ENCODE data around the gene RPL9. TPM values are rescaled to one million over a fixed set of nuclear protein-coding genes. Genes with fewer than 3 reads are reported as not detected.
"Not testable (repeated sequence)": the region's sequence is repeated elsewhere in the genome, so short reads cannot be mapped to it uniquely, and the experiment has no call there.

The RPL9 gene
- total RNA-seq = 1,000 to 10,000 TPM; 1,341 to 1,760 TPM
- polyA plus RNA-seq (2013, experiment 1 of 2) = 1,788 TPM
- polyA plus RNA-seq (2013, experiment 2 of 2) = 1,750 TPM
- long read RNA-seq, experiment 1, transcript RPL9-203 (7 exons, 1,127 nt) = major isoform, 64 of 104 reads
- long read RNA-seq, experiment 1, transcript RPL9-213 (4 exons, 973 nt) = minor isoform, 6 of 104 reads
- long read RNA-seq, experiment 1, partial matches to known transcripts = 11 of 104 reads
- long read RNA-seq, experiment 1, other reads (novel, unspliced or antisense) = 16 of 104 reads
- long read RNA-seq, experiment 2, transcript RPL9-203 (7 exons, 1,127 nt) = minor isoform, 16 of 90 reads
- long read RNA-seq, experiment 2, transcript RPL9-214 (8 exons, 2,354 nt) = major isoform, 64 of 90 reads
- long read RNA-seq, experiment 2, partial matches to known transcripts = 4 of 90 reads
- long read RNA-seq, experiment 2, other reads (novel, unspliced or antisense) = 6 of 90 reads
- long read RNA-seq, experiment 3, transcript RPL9-214 (8 exons, 2,354 nt) = major isoform, 489 of 567 reads
- long read RNA-seq, experiment 3, transcript RPL9-203 (7 exons, 1,127 nt) = minor isoform, 55 of 567 reads
- long read RNA-seq, experiment 3, partial matches to known transcripts = 3 of 567 reads
- long read RNA-seq, experiment 3, other reads (novel, unspliced or antisense) = 19 of 567 reads
- long read RNA-seq, experiment 4, transcript RPL9-203 (7 exons, 1,127 nt) = major isoform, 45 of 138 reads
- long read RNA-seq, experiment 4, transcript RPL9-214 (8 exons, 2,354 nt) = minor isoform, 7 of 138 reads
- long read RNA-seq, experiment 4, partial matches to known transcripts = 2 of 138 reads
- long read RNA-seq, experiment 4, other reads (novel, unspliced or antisense) = 83 of 138 reads

GRCh38 chr4:39458505-39459300 lies at the start of gene RPL9, which contains the start of gene LIAS:
Gene RPL9, minus strand, starts transcription at chr4:39458922. Its CDS starts 483 bp downstream, at chr4:39458439.
Gene LIAS, plus strand, starts transcription at chr4:39459056. Its CDS starts 62 bp downstream, at chr4:39459118.
- H3K4me3 Mint-ChIP-seq = peak within 1 kb of the TSS; percentile 96
- peak within 1 kb of the TSS; percentile 99 for H3K27ac Mint-ChIP-seq
- DNase-seq = peak; percentile 98
- peak within 1 kb of the TSS; percentile 97 for H3K27ac ChIP-seq (ENCODE audit: low read depth, low read length)
- peaks cover 21% of the 10 kb centered on the region for H3K4me1 Mint-ChIP-seq
- no peaks in the 10 kb centered on the region for H3K9me3 Mint-ChIP-seq
- H3K36me3 Mint-ChIP-seq (ENCODE audit: low read depth) = peaks cover 60% of the 10 kb centered on the region
- H3K36me3 ChIP-seq (ENCODE audit: control insufficient read depth, insufficient read depth, low read length) = peaks cover 65% of the 10 kb centered on the region
- H3K27me3 Mint-ChIP-seq (ENCODE audit: insufficient read depth) = no peaks in the 10 kb centered on the region
- H3K27me3 ChIP-seq (ENCODE audit: control insufficient read depth, insufficient read depth, low read length, poor library complexity, severe bottlenecking) = no peaks in the 10 kb centered on the region
- no peaks in the 10 kb centered on the region for H3K4me1 ChIP-seq (ENCODE audit: control insufficient read depth, insufficient read depth, low read length)
- peak within 1 kb of the TSS; percentile 94 for H3K4me3 ChIP-seq (ENCODE audit: low read length)
- H3K9ac ChIP-seq (ENCODE audit: extremely low read depth, low read length, poor library complexity, severe bottlenecking) = peak within 1 kb of the TSS; percentile 99
- no peak for TF ChIP-seq CTCF (conservative IDR thresholded peaks at IDR 0.05)
- 0% methylated on average over 33 to 55 of the region's 55 CpGs for WGBS, 2 experiments (ENCODE audit: insufficient coverage in 1 of 2, insufficient read length in 1 of 2)
- H3K9me3 ChIP-seq (ENCODE audit: control insufficient read depth, low read length) = no peaks in the 10 kb centered on the region

- 87% methylated on average over 1 of the region's 1 CpG; no CpG with 5 or more reads in 1 of the 2 experiments for WGBS, 2 experiments (ENCODE audit: insufficient coverage in 1 of 2, insufficient read length in 1 of 2)
- Histone ChIP-seq H3K4me1 (ENCODE audit: control insufficient read depth, insufficient read depth, low read length) (no peaks in the 10 kb centered on the region), H3K27ac (ENCODE audit: low read depth, low read length) (no peak overlapping the region), H3K36me3 (ENCODE audit: control insufficient read depth, insufficient read depth, low read length) (peaks cover 92% of the 10 kb centered on the region), H3K9ac (ENCODE audit: extremely low read depth, low read length, poor library complexity, severe bottlenecking) (no peak overlapping the region), H3K9me3 (ENCODE audit: control insufficient read depth, low read length) (no peaks in the 10 kb centered on the region), H3K4me3 (ENCODE audit: low read length) (no peak overlapping the region), H3K27me3 (ENCODE audit: control insufficient read depth, insufficient read depth, low read length, poor library complexity, severe bottlenecking) (no peaks in the 10 kb centered on the region)
- Mint-ChIP-seq H3K4me1 (no peaks in the 10 kb centered on the region), H3K27me3 (ENCODE audit: insufficient read depth) (no peaks in the 10 kb centered on the region), H3K27ac (no peak overlapping the region), H3K9me3 (no peaks in the 10 kb centered on the region), H3K4me3 (no peak overlapping the region), H3K36me3 (ENCODE audit: low read depth) (peaks cover 91% of the 10 kb centered on the region)
- no peak for DNase-seq
- no peak for TF ChIP-seq CTCF (conservative IDR thresholded peaks at IDR 0.05)
Measured at GRCh38 chr4:39505581-39505980, 46.9 kb upstream of the RPL9 start.

GRCh38 chr4:39504538-39504937 lies 45.8 kb upstream of the RPL9 start:
- no peaks in the 10 kb centered on the region for H3K4me1 ChIP-seq (ENCODE audit: control insufficient read depth, insufficient read depth, low read length)
- no peaks in the 10 kb centered on the region for H3K9me3 ChIP-seq (ENCODE audit: control insufficient read depth, low read length)
- WGBS, 2 experiments (ENCODE audit: insufficient coverage in 1 of 2, insufficient read length in 1 of 2) = 100% methylated on average over 1 to 2 of the region's 2 CpGs
- H3K9me3 Mint-ChIP-seq = no peaks in the 10 kb centered on the region
- H3K27ac Mint-ChIP-seq = no peak overlapping the region
- peaks cover 92% of the 10 kb centered on the region for H3K36me3 ChIP-seq (ENCODE audit: control insufficient read depth, insufficient read depth, low read length)
- H3K36me3 Mint-ChIP-seq (ENCODE audit: low read depth) = peaks cover 85% of the 10 kb centered on the region
- H3K9ac ChIP-seq (ENCODE audit: extremely low read depth, low read length, poor library complexity, severe bottlenecking) = no peak overlapping the region
- no peaks in the 10 kb centered on the region for H3K27me3 Mint-ChIP-seq (ENCODE audit: insufficient read depth)
- no peaks in the 10 kb centered on the region for H3K27me3 ChIP-seq (ENCODE audit: control insufficient read depth, insufficient read depth, low read length, poor library complexity, severe bottlenecking)
- no peak for DNase-seq
- H3K4me3 Mint-ChIP-seq = no peak overlapping the region
- H3K4me3 ChIP-seq (ENCODE audit: low read length) = no peak overlapping the region
- TF ChIP-seq CTCF (conservative IDR thresholded peaks at IDR 0.05) = no peak
- H3K27ac ChIP-seq (ENCODE audit: low read depth, low read length) = no peak overlapping the region
- no peaks in the 10 kb centered on the region for H3K4me1 Mint-ChIP-seq

GRCh38 chr4:39502664-39503035 lies 43.9 kb upstream of the RPL9 start:
- H3K4me3 ChIP-seq (ENCODE audit: low read length); H3K27me3 ChIP-seq (ENCODE audit: control insufficient read depth, insufficient read depth, low read length, poor library complexity, severe bottlenecking); H3K9me3 ChIP-seq (ENCODE audit: control insufficient read depth, low read length); H3K4me1 ChIP-seq (ENCODE audit: control insufficient read depth, insufficient read depth, low read length); H3K27ac ChIP-seq (ENCODE audit: low read depth, low read length); DNase-seq; H3K4me1 Mint-ChIP-seq; H3K9ac ChIP-seq (ENCODE audit: extremely low read depth, low read length, poor library complexity, severe bottlenecking); H3K4me3 Mint-ChIP-seq; H3K27ac Mint-ChIP-seq; H3K27me3 Mint-ChIP-seq (ENCODE audit: insufficient read depth); H3K9me3 Mint-ChIP-seq: not testable (repeated sequence)
- H3K36me3 Mint-ChIP-seq (ENCODE audit: low read depth) = peaks cover 78% of the 10 kb centered on the region
- 92 to 100% methylated on average over 3 to 4 of the region's 4 CpGs for whole genome bisulfite sequencing, 2 experiments (ENCODE audit: insufficient coverage in 1 of 2, insufficient read length in 1 of 2)
- H3K36me3 ChIP-seq (ENCODE audit: control insufficient read depth, insufficient read depth, low read length) = peaks cover 90% of the 10 kb centered on the region

All from endodermal cell (in vitro differentiated cells).